NCI-H2171 treated with DMSO at 0.1 percent for 48 hours (cell line): ENCODE data around the gene LCAT.

Source experiments
- DNase-seq: peaks from one replicate; lab custom pipeline; 2025; lab: John Stamatoyannopoulos, UW

Gene LCAT

GRCh38 chr16:67968400-67969253, 24.7 kb upstream of the LCAT start, which contains the start of gene SLC12A4:
SLC12A4 (minus strand) TSS chr16:67968637; CDS start chr16:67968553, 84 bp downstream.
- peak; percentile 56 for DNase-seq

DNA sequence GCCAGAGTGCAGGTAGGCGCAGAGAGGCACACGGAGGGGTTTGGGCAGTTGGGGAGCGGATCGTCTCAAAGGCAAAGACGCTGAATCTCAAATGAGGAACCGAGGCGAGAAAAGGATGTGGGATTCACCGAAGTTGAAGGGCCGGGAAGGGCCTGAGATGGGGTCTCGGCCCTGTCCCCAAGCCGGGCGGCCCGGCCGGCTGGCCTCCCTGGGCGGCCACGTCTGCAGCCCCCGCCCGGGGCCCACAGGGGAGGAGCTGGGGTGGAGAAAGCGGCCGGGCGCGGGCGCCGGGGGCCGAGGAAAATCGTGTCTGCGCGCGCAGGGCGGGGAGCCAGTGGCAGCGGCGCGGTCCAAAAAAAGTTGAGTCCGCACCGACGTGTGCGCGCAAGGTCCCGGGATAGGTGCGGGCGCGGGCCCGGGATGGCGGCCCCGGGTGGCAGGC, 24.1 kb upstream of the LCAT start:
- DNase-seq: no peak

- no peak for DNase-seq
Measured at GRCh38 chr16:67967183-67967957, 23.4 kb upstream of the LCAT start.

- no peak for DNase-seq
Measured at GRCh38 chr16:67966549-67967182, 22.7 kb upstream of the LCAT start.

- no peak for DNase-seq
Measured at GRCh38 chr16:67965668-67966548, 22.0 kb upstream of the LCAT start.

DNA sequence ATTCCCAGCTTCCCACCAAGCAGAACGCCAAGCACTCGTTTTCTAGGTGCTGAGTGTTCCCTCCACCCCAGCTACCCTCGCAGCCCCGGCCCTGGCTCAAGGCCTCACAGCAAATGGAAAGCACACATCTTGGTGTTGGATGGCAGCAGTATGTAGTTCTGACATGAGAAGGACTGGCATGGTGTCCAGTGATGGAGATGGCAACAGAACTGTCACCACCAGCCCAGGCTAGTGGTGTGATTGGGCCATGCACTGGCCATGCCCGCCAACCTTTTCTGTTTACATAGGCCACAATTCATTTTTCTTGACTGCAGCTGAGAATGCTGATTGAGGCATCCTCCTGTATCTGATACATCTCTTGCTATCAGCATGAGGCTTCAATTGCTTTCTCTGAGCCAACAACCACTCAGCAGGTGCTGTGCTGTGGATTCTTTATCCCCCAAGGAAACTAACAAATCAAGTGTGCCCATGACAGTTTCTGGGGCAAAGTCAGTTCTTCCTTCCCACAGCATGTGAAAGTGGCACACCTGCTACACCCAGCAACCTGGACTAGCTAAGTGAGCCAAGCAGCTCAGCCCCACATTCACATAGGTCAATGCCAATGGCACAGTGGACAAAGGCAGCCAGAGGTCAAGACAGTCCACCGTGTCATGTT, 20.7 kb upstream of the LCAT start:
- no peak for DNase-seq

GRCh38 chr16:67963662-67964321, 19.9 kb upstream of the LCAT start:
- DNase-seq: no peak

DNA sequence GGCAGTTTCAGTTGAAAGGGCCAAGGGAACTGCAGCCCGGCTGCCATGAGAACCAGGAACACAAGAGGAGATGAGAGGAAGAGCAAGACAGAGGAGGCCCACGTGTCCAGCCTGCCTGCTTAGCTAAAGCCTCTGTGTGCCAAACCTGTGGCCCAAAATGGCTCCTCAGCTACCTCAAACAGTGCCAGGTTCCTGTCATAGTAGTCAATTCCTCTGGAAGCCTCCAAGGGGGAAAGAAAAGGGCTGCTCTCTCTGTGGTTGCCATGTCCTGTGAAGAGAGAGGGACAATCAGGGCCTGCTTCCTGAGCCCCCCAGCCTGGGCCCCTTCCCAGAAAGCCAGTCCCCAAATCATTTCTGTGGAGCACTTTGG, 19.4 kb upstream of the LCAT start:
- no peak for DNase-seq

DNA sequence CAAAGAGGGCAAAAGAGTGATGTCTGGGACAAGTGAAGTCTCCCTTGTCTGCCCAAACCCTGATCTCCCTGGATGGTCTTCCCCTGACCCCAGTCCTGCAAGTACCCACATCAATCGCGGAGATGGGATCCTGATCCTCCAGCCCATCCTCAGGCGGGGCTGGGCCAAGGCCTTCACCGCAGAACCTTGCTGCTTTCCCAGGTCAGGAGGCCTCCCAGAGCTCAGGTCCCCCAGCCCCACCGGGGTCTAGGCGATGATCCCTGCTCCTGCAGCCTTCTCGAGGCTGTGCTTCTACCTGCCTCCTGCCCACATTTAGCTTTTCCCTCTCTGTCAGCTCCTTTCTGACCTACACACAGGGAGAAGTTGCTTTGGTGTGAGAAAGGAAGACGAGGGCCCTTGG, 18.2 kb upstream of the LCAT start:
- no peak for DNase-seq

GRCh38 chr16:67961551-67961957, 17.6 kb upstream of the LCAT start:
- DNase-seq: peak; percentile 74

- no peak for DNase-seq
Measured at GRCh38 chr16:67959536-67960329, 15.8 kb upstream of the LCAT start.

DNA sequence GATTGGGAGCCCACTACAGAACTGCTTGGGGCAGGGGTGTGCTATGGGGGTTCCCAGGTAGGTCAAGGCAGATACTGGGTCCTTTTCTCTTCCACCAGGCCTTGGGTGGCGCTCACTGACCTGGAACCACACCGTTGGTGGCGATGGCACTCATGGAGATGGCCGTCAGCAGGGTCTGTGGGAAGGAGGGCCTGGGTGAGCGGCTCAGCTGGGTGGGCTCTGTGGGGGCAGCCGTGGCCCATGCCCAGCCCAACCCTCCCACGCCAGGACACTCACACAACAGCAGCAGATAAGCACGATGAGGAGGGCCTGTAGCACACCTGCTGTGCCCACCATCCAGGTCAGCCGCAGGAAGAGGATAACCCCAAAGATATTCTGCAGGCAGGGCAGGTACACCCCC, 13.7 kb upstream of the LCAT start:
- DNase-seq: no peak

DNA sequence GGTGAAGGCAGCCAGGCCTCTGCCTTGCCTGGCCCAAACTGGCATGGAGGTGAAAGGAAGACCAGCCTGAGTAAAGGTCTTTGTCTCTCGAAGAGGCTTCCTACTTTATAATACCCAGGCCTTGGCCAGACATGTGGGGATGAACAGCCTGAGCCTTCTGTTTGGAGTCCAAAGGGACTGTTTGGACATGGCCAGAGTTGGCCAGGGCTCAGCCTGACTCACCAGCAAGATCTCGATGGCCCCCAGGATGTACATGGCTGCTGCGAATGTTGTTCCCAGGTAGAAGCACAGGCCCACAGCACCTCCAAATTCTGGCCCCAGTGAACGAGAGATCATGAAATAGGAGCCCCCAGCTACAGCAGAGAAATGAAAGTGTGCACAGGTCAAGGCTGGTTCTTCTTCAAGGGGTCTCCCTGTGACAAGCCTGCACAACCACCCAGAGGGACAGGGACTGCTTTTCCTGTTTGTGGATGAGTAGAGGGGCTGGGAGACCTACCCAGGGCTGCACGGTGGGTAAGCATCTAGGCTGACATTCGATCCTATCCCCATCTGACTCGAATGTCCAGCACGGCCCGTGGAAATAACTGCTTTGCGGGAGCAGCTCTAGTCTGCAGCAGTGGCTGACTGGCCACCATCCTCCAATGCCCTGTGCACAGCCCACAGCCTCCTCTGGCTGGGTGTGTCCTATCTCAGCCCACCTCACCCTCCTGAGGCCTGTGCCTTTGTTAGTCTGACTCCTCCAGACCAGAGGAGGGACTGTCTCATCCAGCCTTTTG, 10.7 kb upstream of the LCAT start:
- DNase-seq: no peak

GRCh38 chr16:67953641-67954375, 9.9 kb upstream of the LCAT start:
- no peak for DNase-seq

- no peak for DNase-seq
Measured at GRCh38 chr16:67951485-67951884, 7.6 kb upstream of the LCAT start.

DNA sequence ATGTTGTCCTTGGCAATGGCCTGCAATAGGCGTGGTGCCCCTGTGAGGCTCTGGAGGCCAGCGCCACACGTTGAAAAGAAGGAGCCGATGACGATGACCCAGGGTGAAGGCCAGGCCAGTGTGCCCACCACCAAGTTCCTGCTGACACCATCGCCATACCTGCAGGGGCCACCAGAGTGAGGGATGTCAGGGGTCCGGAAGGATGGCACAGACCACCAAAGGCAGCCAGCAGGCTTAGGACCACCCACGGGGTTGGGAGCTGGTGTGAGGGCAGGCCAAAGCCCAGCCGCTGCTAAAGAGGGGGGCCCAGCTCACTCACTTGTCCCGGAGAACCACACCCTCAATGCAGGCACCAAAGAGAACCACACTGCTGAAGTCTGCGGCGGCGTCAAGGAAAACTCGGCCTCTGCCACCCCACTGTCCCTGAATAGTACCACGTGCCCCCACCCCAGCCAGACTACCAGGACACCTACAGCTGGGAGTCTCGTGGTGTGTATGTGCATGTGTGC, 6.5 kb upstream of the LCAT start:
- DNase-seq: no peak

- DNase-seq: no peak
Measured at GRCh38 chr16:67949645-67950044, 5.7 kb upstream of the LCAT start.

DNA sequence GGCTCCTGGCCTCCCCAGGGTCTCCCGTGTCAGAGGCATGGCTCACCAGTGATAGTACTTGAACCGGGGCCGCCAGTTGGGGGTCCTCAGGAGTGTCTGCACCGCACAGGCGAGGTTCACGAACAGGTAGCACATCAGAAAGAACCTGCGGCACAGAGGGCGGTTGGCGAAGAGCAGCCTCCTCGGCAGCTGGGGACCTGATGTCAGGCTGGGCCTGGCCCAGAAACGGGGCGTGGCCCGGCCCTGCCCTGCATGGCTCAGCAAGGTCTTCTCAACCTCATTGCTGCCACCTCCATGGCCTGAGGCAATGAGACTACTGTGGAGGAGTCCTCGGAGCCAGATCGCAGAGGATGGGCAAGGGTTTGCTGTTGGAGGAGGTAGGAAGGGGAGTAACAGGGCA, 4.1 kb upstream of the LCAT start:
- DNase-seq: no peak
